Esophagus squamous epithelium (tissue), 4 donors: ENCODE measurements around the gene PTRH1.

Experiments used
- POLR2A ChIP-seq, 4 donors: fragments of 450-650 bp; IDR thresholded peaks; one replicate each; pipeline ENCODE4 v1.6.1; 2017; ENCODE audit warnings: antibody characterized with exemption in 4 of 4, mild to moderate bottlenecking in 4 of 4, moderate library complexity in 3 of 4
- TF ChIP-seq, protein P1 (sequence below), 6 experiments: fragments of 450-650 bp in 4 of 6; fragments of 200-600 bp in 2 of 6; sonication (generic) in 2 of 6; IDR thresholded peaks; one replicate each; pipeline ENCODE4 v1.5.1; 2016 to 2019; ENCODE audit warnings: antibody characterized with exemption in 6 of 6, mild to moderate bottlenecking in 4 of 6, moderate library complexity in 4 of 6

DNA sequence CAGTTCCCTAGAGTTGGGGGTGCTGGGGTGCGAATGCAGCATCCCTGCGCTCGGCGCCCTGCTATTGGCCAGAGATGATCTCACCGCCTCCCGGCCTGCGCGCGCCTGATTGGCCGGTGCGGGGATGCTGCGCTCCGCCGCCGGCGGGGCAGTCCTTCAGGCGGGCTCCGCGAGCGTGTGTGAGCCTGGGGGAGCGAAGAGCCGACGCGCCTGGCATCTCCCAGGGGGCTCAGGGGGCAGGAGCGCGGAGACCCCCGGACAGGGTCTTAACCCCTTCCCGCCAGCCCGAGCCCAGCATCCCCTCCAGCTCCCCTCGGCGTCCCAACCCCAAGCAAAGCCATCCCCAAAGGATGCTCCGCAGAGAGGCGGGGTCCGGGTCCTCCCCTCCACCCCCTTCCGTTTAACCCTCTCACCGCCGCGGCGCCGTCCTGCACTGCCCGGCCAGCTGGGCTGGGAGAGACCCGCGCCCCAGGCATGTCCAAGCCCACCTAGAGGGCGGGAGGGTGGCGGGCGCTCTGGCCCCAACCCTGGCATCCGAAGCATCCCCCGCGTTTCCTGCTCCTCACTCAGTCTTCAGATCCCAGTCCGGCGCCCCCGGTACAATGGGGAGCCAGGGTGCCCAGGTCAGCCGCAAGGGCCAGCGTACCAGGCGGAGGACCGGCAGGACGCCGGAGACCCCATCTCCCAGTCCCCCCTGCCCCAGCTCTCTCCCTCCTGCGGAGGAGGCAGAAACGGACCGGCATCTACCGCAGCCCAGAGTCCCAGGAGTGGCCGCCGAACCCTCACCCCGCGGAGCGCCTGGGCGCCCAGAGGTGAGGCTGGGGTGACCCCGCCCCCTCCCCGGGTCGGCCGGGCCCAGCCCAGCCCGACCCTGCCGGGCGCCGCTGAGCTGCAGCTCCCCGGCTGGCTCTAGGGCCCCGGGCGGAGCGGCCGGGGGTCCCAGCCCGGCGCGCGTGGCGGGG, 38.9 kb upstream of the PTRH1 start:
- TF ChIP-seq, protein P1, sequence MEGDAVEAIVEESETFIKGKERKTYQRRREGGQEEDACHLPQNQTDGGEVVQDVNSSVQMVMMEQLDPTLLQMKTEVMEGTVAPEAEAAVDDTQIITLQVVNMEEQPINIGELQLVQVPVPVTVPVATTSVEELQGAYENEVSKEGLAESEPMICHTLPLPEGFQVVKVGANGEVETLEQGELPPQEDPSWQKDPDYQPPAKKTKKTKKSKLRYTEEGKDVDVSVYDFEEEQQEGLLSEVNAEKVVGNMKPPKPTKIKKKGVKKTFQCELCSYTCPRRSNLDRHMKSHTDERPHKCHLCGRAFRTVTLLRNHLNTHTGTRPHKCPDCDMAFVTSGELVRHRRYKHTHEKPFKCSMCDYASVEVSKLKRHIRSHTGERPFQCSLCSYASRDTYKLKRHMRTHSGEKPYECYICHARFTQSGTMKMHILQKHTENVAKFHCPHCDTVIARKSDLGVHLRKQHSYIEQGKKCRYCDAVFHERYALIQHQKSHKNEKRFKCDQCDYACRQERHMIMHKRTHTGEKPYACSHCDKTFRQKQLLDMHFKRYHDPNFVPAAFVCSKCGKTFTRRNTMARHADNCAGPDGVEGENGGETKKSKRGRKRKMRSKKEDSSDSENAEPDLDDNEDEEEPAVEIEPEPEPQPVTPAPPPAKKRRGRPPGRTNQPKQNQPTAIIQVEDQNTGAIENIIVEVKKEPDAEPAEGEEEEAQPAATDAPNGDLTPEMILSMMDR (IDR thresholded peaks at IDR 0.05): no peak
- no peak for TF ChIP-seq POLR2A (IDR thresholded peaks at IDR 0.05)
